GM12878 (cell line): Measurements from ENCODE around the gene HPSE2. TPM values are rescaled to one million over a fixed set of nuclear protein-coding genes. Genes with fewer than 3 reads are reported as not detected.

Experiments
- BHLHE40 ChIP-seq, 2 experiments: fragments of 450-650 bp in 1 of 2; IDR thresholded peaks; 2 replicates each; pipeline ENCODE4 v1.6.1; 2011 to 2017; ENCODE audit warnings: low read depth in 2 of 2, borderline replicate concordance in 1 of 2, improper control_type of control experiment in 1 of 2, low read length in 1 of 2, mild to moderate bottlenecking in 1 of 2
- BRCA1 ChIP-seq: IDR thresholded peaks from 2 replicates; pipeline ENCODE4 v1.6.1; 2011; ENCODE audit warnings: low read depth, low read length, improper control_type of control experiment
- CHD1 ChIP-seq: IDR thresholded peaks from 2 replicates; pipeline ENCODE4 v1.6.1; 2012; ENCODE audit warnings: low read depth, low read length, improper control_type of control experiment
- EP300 ChIP-seq, 2 experiments: fragments of 150-350 bp in 1 of 2; IDR thresholded peaks; 2 replicates each; pipeline ENCODE4 v1.6.1; 2011 to 2012; ENCODE audit warnings: low read depth in 2 of 2, low read length in 2 of 2, borderline replicate concordance in 1 of 2, improper control_type of control experiment in 1 of 2, inconsistent platforms in 1 of 2; ENCODE audit not compliant: control insufficient read depth in 1 of 2
- GATAD2B ChIP-seq: fragments of 450-650 bp; conservative IDR thresholded peaks from 2 replicates; pipeline ENCODE4 v1.6.1; 2017; ENCODE audit warnings: low read depth, mild to moderate bottlenecking, moderate library complexity
- HDAC6 ChIP-seq: fragments of 200-600 bp; sonication (generic); IDR thresholded peaks from one replicate; pipeline ENCODE4 v1.8.0; 2017; ENCODE audit warnings: antibody characterized with exemption; ENCODE audit not compliant: unreplicated experiment
- IKZF2 ChIP-seq, 2 experiments: fragments of 450-650 bp; IDR thresholded peaks; 2 replicates each; pipeline ENCODE4 v1.6.1; 2017; ENCODE audit warnings: mild to moderate bottlenecking in 2 of 2, moderate library complexity in 2 of 2
- NR2C1 ChIP-seq: fragments of 450-650 bp; IDR thresholded peaks from 2 replicates; pipeline ENCODE4 v1.6.1; 2017; ENCODE audit warnings: antibody characterized with exemption, mild to moderate bottlenecking, moderate library complexity
- PKNOX1 ChIP-seq: fragments of 450-650 bp; IDR thresholded peaks from 2 replicates; pipeline ENCODE4 v1.6.1; 2016; ENCODE audit warnings: mild to moderate bottlenecking
- PRDM15 ChIP-seq: fragments of 450-650 bp; formaldehyde crosslinking; IDR thresholded peaks from 2 replicates; pipeline ENCODE4 v1.4.0; 2020; ENCODE audit warnings: mild to moderate bottlenecking, moderate library complexity
- SMARCA5 ChIP-seq: fragments of 450-650 bp; IDR thresholded peaks from 2 replicates; pipeline ENCODE4 v1.6.1; 2017; ENCODE audit warnings: mild to moderate bottlenecking
- TARDBP ChIP-seq: IDR thresholded peaks from 2 replicates; pipeline ENCODE4 v1.6.1; 2016; ENCODE audit warnings: borderline replicate concordance
- USF2 ChIP-seq: IDR thresholded peaks from 2 replicates; pipeline ENCODE4 v1.6.1; 2011; ENCODE audit warnings: low read depth, low read length, improper control_type of control experiment, borderline replicate concordance
- ZBTB40 ChIP-seq: fragments of 450-650 bp; IDR thresholded peaks from 2 replicates; pipeline ENCODE4 v1.6.1; 2016; ENCODE audit warnings: mild to moderate bottlenecking, moderate library complexity, borderline replicate concordance
- ZNF687 ChIP-seq: fragments of 450-650 bp; IDR thresholded peaks from 2 replicates; pipeline ENCODE4 v1.6.1; 2017; ENCODE audit warnings: mild to moderate bottlenecking, moderate library complexity
- polyA plus RNA-seq, 11 experiments: library from polyadenylated mRNA; depleted of rRNA in 4 of 11; unstranded in 6 of 11; stranded (reverse) in 5 of 11; fragments of >200 nt; fragmentation: Nextera tagmentation in 4 of 11; fragmentation: Illumina TruSeq in 1 of 11; extraction: Ambion mirVana in 4 of 11; extraction: Trizol in 1 of 11; gene quantifications; 1 replicate in 1 of 11; 2 replicates in 10 of 11; pipeline versions ENCODE4 v1.2.1 to v1.2.3, GENCODE V29; 2011 to 2016; ENCODE audit warnings: inconsistent platforms in 2 of 11, missing spikeins in 2 of 11, low read depth in 1 of 11
- total RNA-seq, 4 experiments: library from RNA; depleted of rRNA in 3 of 4; stranded (reverse); fragments of >200 nt in 3 of 4; fragmentation: Illumina TruSeq in 1 of 4; extraction: Trizol in 1 of 4; gene quantifications; 2 replicates each; pipeline versions ENCODE4 v1.2.1 to v1.2.3, GENCODE V29; 2013 to 2021

The HPSE2 gene
- total and polyA plus RNA-seq, 10 of the 15 experiments (the other 5 are each of a cell fraction or from before 2014, with no cell fraction given): 0.06 TPM; not detected in 9

GRCh38 chr10:98446661-98447221, 788.9 kb downstream of the HPSE2 start, which contains the start of gene HPS1 (continued):
- TF ChIP-seq ZNF687 (peak; percentile 67), ZBTB40 (0 out of 2 replicates have a peak, but pooled peaks have one; percentile 49), GATAD2B (peak; percentile 96), PKNOX1 (no peak), EP300 (IDR thresholded peaks at IDR 0.05; ENCODE audit: borderline replicate concordance in 1 of 2, control insufficient read depth in 1 of 2, low read depth in 2 of 2, low read length in 2 of 2) (peak in 1 of 2 experiments; percentile 44; a peak in 1 of 4 replicates), USF2 (peak; percentile 98), PRDM15 (CRISPR knock-in tag) (no peak), NR2C1 (no peak), SMARCA5 (peak; percentile 89), BHLHE40 (IDR thresholded peaks at IDR 0.05; ENCODE audit: borderline replicate concordance in 1 of 2, low read depth in 2 of 2, low read length in 1 of 2) (peak; percentile 94 to 98), HDAC6 (peak; percentile 28), TARDBP (no peak), BRCA1 (no peak), CHD1 (no peak), IKZF2 (IDR thresholded peaks at IDR 0.05) (no peak)
